22Rv1 (cell line): ENCODE results near the gene SENP6.

Source experiments
- CTCF ChIP-seq: fragments of 450-650 bp; IDR thresholded peaks from 2 replicates; pipeline ENCODE4 v1.5.1; 2017; ENCODE audit warnings: mild to moderate bottlenecking
- ZFX ChIP-seq: fragments of 450-650 bp; IDR thresholded peaks from 2 replicates; pipeline ENCODE4 v1.6.1; 2017; ENCODE audit warnings: antibody characterized with exemption, borderline replicate concordance

- no peak for TF ChIP-seq ZFX
- no peak for TF ChIP-seq CTCF
Measured at GRCh38 chr6:75572072-75572471, 29.6 kb upstream of the SENP6 start.
